ENCODE measurements around the gene TMC3.

DNA sequence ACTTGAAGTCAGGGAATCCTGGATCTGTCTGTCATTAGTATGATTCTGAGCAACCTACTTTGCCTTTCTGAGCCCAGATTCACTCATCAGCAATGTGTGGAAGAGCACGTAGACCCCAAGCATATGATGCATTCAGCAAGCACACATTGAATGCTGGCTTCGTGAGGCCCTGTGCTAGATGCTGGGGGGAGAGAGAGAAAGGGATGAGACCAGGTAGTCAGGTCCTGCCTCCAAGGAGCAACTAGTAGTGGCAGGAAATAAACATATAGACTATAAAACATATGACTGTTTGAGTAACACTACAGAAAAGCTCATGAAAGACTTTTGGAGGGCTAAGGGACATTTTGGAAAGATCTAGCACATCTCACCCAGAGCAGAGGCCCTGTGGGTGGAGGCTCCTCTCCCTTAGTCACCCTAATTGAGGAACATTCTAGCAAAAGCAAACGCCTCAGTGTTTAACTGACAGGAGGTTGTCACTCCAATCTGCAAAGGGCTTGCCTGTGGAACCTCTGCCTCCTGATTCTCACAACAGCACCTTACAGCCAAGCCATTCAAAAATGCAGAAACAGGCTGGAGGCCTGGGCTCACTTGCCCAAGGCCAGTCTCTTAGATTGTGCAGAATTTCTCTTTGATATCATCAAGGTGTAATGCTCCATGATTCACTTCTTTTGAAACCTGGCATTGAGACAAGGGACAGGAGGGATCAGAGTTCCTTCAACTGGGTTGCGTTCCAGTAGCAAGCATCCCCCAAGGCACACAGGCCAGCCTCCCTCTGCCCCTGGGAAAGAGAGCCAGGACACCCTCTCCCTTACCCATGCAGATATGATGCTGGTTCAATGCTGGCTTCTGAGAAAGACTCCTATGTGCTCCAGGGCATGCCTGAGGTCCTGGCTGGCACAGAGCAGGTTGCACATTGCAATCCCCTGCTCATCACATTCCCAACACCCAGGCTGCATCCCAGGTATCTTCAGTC, 76.1 kb downstream of the TMC3 start:
- TF ChIP-seq EP300 (IDR thresholded peaks at IDR 0.05) (no peak), POLR2A (IDR thresholded peaks at IDR 0.05) (no peak), POLR2AphosphoS5 (IDR thresholded peaks at IDR 0.05) (no peak)
- TF ChIP-seq, protein P1, sequence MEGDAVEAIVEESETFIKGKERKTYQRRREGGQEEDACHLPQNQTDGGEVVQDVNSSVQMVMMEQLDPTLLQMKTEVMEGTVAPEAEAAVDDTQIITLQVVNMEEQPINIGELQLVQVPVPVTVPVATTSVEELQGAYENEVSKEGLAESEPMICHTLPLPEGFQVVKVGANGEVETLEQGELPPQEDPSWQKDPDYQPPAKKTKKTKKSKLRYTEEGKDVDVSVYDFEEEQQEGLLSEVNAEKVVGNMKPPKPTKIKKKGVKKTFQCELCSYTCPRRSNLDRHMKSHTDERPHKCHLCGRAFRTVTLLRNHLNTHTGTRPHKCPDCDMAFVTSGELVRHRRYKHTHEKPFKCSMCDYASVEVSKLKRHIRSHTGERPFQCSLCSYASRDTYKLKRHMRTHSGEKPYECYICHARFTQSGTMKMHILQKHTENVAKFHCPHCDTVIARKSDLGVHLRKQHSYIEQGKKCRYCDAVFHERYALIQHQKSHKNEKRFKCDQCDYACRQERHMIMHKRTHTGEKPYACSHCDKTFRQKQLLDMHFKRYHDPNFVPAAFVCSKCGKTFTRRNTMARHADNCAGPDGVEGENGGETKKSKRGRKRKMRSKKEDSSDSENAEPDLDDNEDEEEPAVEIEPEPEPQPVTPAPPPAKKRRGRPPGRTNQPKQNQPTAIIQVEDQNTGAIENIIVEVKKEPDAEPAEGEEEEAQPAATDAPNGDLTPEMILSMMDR (IDR thresholded peaks at IDR 0.05) = no peak

Data from sigmoid colon (tissue), 4 donors.